HFF-Myc (cell line): Measurements from ENCODE around the gene FAHD1.

Experiments used
- DNase-seq: peaks from one replicate; pipeline ENCODE4 v3.0.0-alpha.2; 2011; ENCODE audit warnings: low read depth; ENCODE audit errors: extremely low read depth
- H3K4me3 ChIP-seq: replicated peaks from 2 replicates; pipeline ENCODE4 v1.5.1; 2011; ENCODE audit warnings: low read depth, mild to moderate bottlenecking, control low read depth, low read length
- CTCF ChIP-seq: IDR thresholded peaks from 2 replicates; pipeline ENCODE4 v1.5.1; 2012; ENCODE audit warnings: mild to moderate bottlenecking, low read depth, low read length, control low read depth; ENCODE audit errors: missing control alignments

The FAHD1 gene

GRCh38 chr16:1850981-1851380 is 24.0 kb downstream of the FAHD1 start:
- no peak for TF ChIP-seq CTCF
- DNase-seq = no peak
- no peak overlapping the region for H3K4me3 ChIP-seq

DNA sequence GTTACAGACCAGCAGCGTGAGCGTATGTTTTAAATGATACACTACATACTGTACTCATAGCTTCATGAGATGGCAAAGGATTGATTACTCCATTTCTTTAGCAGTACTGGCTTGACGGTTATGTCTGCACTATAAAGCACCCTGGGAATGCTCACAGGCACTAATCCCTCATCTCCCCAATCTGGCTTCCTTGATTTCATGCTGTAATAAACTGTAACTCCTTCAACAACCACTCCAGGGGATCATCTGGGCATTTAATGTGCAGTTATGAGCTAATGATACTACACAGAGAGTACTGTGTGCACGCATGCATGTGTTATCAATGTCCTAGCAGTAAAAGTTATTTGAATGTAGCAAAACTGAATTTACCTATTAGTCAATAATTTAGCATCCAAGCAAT is 24.8 kb downstream of the FAHD1 start:
- H3K4me3 ChIP-seq = no peak overlapping the region
- DNase-seq = no peak
- no peak for TF ChIP-seq CTCF

GRCh38 chr16:1857433-1858097 is 30.6 kb downstream of the FAHD1 start:
- TF ChIP-seq CTCF = no peak
- DNase-seq = no peak
- no peak overlapping the region for H3K4me3 ChIP-seq

- H3K4me3 ChIP-seq = no peak overlapping the region
- no peak for DNase-seq
- TF ChIP-seq CTCF = no peak
These were observed 31.3 kb downstream of the FAHD1 start for GRCh38 chr16:1858189-1858865.

GRCh38 chr16:1859650-1860049 is 32.6 kb downstream of the FAHD1 start:
- DNase-seq = no peak

GRCh38 chr16:1861730-1862129 is 34.7 kb downstream of the FAHD1 start:
- H3K4me3 ChIP-seq = no peak overlapping the region
- no peak for DNase-seq
- TF ChIP-seq CTCF = no peak

More at GRCh38 chr16:1859650-1860049, 32.6 kb downstream of the FAHD1 start:
- TF ChIP-seq CTCF = no peak
- no peak overlapping the region for H3K4me3 ChIP-seq

GRCh38 chr16:1862394-1862793 is 35.4 kb downstream of the FAHD1 start:
- H3K4me3 ChIP-seq = no peak overlapping the region
- TF ChIP-seq CTCF = no peak
- DNase-seq = no peak
